Mucosa of descending colon (tissue), 3 donors: ENCODE measurements around the gene PIK3CD. TPM values are rescaled to one million over a fixed set of nuclear protein-coding genes. Genes with fewer than 3 reads are reported as not detected.
A peak's percentile ranks its signal among the peaks of the same experiment; 100 is the strongest.
"Not testable (repeated sequence)": the region's sequence is repeated elsewhere in the genome, so short reads cannot be mapped to it uniquely, and the experiment has no call there.

Experiments used
- ATAC-seq: fragments of 200-7000 bp; cut with Tn5 transposase; one replicate; pipeline ENCODE4 v1.9.1; 2020; ENCODE audit warnings: mild to moderate bottlenecking, moderate library complexity
- DNase-seq, 3 donors: peaks; one replicate each; pipeline ENCODE4 v3.0.0-alpha.2; 2020
- H3K36me3 ChIP-seq: fragments of 200-600 bp; one replicate; pipeline ENCODE4 v1.8.0; 2021; ENCODE audit warnings: low read depth, mild to moderate bottlenecking
- H3K4me1 ChIP-seq: fragments of 200-600 bp; one replicate; pipeline ENCODE4 v1.8.0; 2021; ENCODE audit warnings: low read depth, mild to moderate bottlenecking
- H3K4me3 ChIP-seq: fragments of 200-600 bp; one replicate; pipeline ENCODE4 v1.8.0; 2021; ENCODE audit warnings: mild to moderate bottlenecking
- H3K9me3 ChIP-seq: fragments of 200-600 bp; one replicate; pipeline ENCODE4 v1.8.0; 2021; ENCODE audit warnings: mild to moderate bottlenecking
- intact Hi-C, 2 donors: fragments of 100-400 bp; cut with DNase I in 1 of 2; cut with micrococcal nuclease in 1 of 2; formaldehyde crosslinking; loops; one replicate each; pipeline versions ENCODE4 v1.11.0 to v1.11.1; 2022; cut with DNase I, micrococcal nuclease
- total RNA-seq, 3 donors: library from RNA; stranded (reverse); fragmentation: NEBNext Ultra II Directional in 2 of 3; extraction: Animal tissue kit (Norgen Biotek cat#: 25700) in 2 of 3; gene quantifications; one replicate each; pipeline versions ENCODE4 v1.2.1 to v1.2.4, GENCODE V29; 2021 to 2023
- TF ChIP-seq, protein P1 (sequence below): fragments of 200-600 bp; IDR thresholded peaks from one replicate; pipeline ENCODE4 v1.8.0; 2022; ENCODE audit warnings: antibody characterized with exemption, mild to moderate bottlenecking
- donor health status: DM: no; HTN: no; CAD: no; lungs with moderate emphysema.
- donor health status: DM: no; HTN: no; CAD: no.
- donor health status: DM: no; HTN: yes; CAD: no.

Gene PIK3CD
- total RNA-seq, 3 donors from 2014 or later = 4.6 to 11.7 (median 4.8) TPM

DNA sequence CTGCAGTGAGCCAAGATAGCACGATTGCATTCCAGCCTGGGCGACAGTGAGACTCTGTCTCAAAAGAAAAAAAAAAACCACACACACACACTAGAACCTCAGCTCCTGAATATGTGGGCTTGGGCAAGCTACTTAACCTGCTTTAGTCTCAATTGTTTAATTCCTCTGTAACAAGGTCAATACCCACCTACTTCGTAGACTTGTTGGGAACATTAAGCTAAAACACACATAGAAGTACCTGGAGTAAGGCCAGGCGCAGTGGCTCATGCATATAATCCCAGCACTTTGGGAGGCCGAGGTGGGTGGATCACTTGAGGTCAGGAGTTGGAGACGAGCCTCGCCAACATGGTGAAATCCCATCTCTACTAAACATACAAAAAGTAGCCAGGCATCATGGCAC lies 95.1 kb downstream of the PIK3CD start:
- ATAC-seq (no peak), DNase-seq (peak in 1 of 3 donors; percentile 5)
- TF ChIP-seq, protein P1, sequence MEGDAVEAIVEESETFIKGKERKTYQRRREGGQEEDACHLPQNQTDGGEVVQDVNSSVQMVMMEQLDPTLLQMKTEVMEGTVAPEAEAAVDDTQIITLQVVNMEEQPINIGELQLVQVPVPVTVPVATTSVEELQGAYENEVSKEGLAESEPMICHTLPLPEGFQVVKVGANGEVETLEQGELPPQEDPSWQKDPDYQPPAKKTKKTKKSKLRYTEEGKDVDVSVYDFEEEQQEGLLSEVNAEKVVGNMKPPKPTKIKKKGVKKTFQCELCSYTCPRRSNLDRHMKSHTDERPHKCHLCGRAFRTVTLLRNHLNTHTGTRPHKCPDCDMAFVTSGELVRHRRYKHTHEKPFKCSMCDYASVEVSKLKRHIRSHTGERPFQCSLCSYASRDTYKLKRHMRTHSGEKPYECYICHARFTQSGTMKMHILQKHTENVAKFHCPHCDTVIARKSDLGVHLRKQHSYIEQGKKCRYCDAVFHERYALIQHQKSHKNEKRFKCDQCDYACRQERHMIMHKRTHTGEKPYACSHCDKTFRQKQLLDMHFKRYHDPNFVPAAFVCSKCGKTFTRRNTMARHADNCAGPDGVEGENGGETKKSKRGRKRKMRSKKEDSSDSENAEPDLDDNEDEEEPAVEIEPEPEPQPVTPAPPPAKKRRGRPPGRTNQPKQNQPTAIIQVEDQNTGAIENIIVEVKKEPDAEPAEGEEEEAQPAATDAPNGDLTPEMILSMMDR = no peak
- Histone ChIP-seq H3K36me3 (peaks cover 12% of the 10 kb centered on the region), H3K9me3 (no peaks in the 10 kb centered on the region), H3K4me3 (no peak overlapping the region), H3K4me1 (no peaks in the 10 kb centered on the region)
- intact Hi-C loops = no loop called here

DNA sequence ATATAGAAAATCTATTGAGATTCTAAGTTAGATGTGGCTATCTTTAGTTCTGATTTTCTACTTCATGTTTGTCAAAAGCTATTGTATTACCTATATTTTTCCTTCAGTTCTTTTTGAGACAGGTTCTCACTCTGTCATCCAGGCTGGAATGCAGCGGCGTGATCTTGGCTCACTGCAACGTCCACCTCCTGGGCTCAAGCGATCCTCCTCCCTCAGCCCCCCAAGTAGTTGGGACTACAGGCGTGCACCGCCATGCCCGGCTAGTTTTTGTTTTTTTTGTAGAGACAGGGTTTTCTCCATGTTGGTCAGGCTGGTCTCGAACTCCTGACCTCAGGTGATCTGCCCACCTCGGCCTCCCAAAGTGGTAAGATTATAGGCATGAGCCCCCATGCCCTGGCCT lies 96.9 kb downstream of the PIK3CD start:
- H3K9me3 ChIP-seq, ATAC-seq, DNase-seq, H3K4me3 ChIP-seq, intact Hi-C loops, H3K4me1 ChIP-seq: not testable (repeated sequence)
- H3K36me3 ChIP-seq = peaks cover 12% of the 10 kb centered on the region

DNA sequence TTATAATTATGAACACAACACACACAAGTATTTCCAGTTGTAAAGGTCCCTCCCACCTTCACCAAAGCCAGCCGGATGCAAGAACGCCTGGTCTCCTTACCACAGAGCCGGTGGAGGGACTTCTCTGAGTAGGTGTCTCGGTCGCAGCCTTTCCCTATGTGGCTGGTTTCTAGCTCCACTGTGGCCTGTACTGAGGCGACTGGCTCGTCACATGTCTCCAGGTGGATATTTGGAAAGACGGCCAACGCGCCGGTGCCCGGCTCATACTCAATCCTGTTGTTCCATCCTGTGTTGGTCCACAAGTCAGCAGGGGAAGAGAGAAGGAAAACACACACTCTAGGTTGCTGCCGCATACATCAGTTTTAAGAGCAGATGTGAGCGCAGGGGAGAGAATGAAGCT lies 97.8 kb downstream of the PIK3CD start:
- Histone ChIP-seq H3K4me1 (no peaks in the 10 kb centered on the region), H3K36me3 (peaks cover 4% of the 10 kb centered on the region)

DNA sequence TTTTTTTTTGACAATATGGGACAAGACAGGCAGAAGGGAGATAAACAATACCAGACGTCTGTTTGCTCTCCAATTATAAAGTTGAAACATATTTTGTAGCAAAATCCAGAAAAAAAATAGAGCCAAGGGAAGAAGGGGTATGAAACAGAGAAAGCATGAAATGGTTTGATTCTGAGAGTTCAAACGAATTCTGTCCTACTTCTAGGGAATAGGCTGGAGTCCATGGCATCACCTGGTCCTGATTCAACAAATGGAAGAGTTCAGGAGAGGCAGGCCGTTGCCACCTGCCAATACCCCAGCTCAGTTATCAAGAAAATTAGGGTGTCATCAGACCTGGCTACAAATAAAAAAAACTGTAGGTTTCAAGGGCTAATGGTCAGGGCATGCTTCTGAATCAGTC lies 100.4 kb downstream of the PIK3CD start:
- Histone ChIP-seq H3K9me3 (no peaks in the 10 kb centered on the region), H3K36me3 (peaks cover 4% of the 10 kb centered on the region), H3K4me3 (no peak overlapping the region), H3K4me1 (no peaks in the 10 kb centered on the region)
- ATAC-seq (no peak), DNase-seq (no peak)
- TF ChIP-seq, protein P1 = no peak
- intact Hi-C loops = no loop called here

More for the DNA sequence above, 97.8 kb downstream of the PIK3CD start:
- DNase-seq (no peak), ATAC-seq (no peak)
- Histone ChIP-seq H3K4me3 (no peak overlapping the region), H3K9me3 (no peaks in the 10 kb centered on the region)
- intact Hi-C loops = no loop called here
- TF ChIP-seq, protein P1 = no peak

DNA sequence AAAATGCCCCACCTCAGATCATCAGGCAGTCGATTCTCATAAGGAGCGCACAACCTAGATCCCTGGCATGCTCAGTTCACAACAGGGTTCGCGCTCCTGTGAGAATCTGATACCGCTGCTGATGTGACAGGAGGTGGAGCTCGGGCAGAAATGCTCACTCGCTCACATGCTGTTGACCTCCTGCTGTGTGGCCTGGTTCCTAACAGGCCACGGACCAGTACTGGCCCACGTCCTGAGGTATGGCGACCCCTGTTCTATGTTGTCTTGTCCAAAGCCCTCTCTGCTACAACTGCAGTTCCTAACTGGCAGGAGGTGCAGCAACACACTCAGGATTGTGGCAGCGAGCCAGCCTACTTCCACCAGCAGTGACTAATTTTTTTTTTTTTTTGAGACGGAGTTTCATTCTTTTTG lies 101.6 kb downstream of the PIK3CD start:
- DNase-seq (no peak), ATAC-seq (no peak)
- Histone ChIP-seq H3K9me3 (no peaks in the 10 kb centered on the region), H3K4me3 (no peak overlapping the region), H3K36me3 (peaks cover 4% of the 10 kb centered on the region), H3K4me1 (no peaks in the 10 kb centered on the region)
- intact Hi-C loops = no loop called here
- TF ChIP-seq, protein P1 = no peak

DNA sequence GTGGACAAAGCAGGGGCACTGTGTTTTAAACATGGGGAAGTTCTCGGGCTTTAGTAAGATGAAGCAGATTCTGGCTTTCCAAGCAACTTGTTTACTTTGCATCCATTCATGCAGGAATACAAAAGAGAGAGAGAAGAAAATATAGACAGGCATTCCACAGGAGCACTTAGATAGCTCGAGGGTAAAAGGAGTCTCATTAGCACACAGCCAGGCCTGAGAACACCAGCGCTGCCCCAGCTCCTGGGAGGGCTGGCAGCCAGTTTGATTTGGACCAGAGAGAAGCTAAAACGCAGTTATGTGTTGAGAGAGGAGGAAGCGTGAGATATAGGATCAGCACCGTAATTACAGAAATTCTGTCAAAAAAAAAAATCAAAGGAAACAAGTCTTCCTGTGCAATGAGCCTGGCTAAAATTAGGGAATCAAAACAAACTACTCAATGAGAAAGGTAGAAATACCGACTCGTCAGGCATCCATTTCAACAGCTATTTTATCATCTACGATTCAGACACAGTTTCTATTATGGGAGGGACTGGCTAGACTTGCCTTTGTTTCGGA lies 104.0 kb downstream of the PIK3CD start:
- Histone ChIP-seq H3K4me1 (no peaks in the 10 kb centered on the region), H3K9me3 (no peaks in the 10 kb centered on the region), H3K36me3 (no peaks in the 10 kb centered on the region), H3K4me3 (no peak overlapping the region)
- TF ChIP-seq, protein P1 = no peak
- ATAC-seq = no peak
- intact Hi-C loops = no loop called here
- DNase-seq = no peak
